Measurements from ENCODE around the gene GRK5. TPM values are rescaled to one million over a fixed set of nuclear protein-coding genes. Genes with fewer than 3 reads are reported as not detected.

GRK5 gene
- total RNA-seq, 2 donors from 2014 or later = 18.9 to 28.2 TPM

- Mint-ChIP-seq H3K27ac (no peak overlapping the region), H3K27me3 (no peaks in the 10 kb centered on the region), H3K9me3 (no peaks in the 10 kb centered on the region), H3K4me3 (no peak overlapping the region), H3K4me1 (peaks cover 14% of the 10 kb centered on the region), H3K36me3 (ENCODE audit: low read depth) (no peaks in the 10 kb centered on the region)
- ATAC-seq (replicated peaks) = no peak
These were observed 112.0 kb downstream of the GRK5 start for GRCh38 chr10:119319161-119319919.

GRCh38 chr10:119319920-119320258, 112.5 kb downstream of the GRK5 start:
- no peak overlapping the region for H3K27ac Mint-ChIP-seq
- no peak for ATAC-seq (replicated peaks)

GRCh38 chr10:119320981-119321380, 113.6 kb downstream of the GRK5 start:
- Mint-ChIP-seq H3K36me3 (ENCODE audit: low read depth) (no peaks in the 10 kb centered on the region), H3K27ac (no peak overlapping the region), H3K9me3 (no peaks in the 10 kb centered on the region), H3K27me3 (no peaks in the 10 kb centered on the region), H3K4me1 (peaks cover under 1% of the 10 kb centered on the region), H3K4me3 (no peak overlapping the region)
- ATAC-seq (replicated peaks) = no peak

More at GRCh38 chr10:119319920-119320258, 112.5 kb downstream of the GRK5 start:
- no peaks in the 10 kb centered on the region for H3K36me3 Mint-ChIP-seq (ENCODE audit: low read depth)
- H3K4me1 Mint-ChIP-seq = peaks cover 11% of the 10 kb centered on the region
- no peaks in the 10 kb centered on the region for H3K27me3 Mint-ChIP-seq
- H3K4me3 Mint-ChIP-seq = no peak overlapping the region
- H3K9me3 Mint-ChIP-seq = no peaks in the 10 kb centered on the region

- H3K27ac Mint-ChIP-seq = no peak overlapping the region
- no peaks in the 10 kb centered on the region for H3K9me3 Mint-ChIP-seq
- H3K36me3 Mint-ChIP-seq (ENCODE audit: low read depth) = no peaks in the 10 kb centered on the region
- no peaks in the 10 kb centered on the region for H3K27me3 Mint-ChIP-seq
- no peak overlapping the region for H3K4me3 Mint-ChIP-seq
- no peak for ATAC-seq (replicated peaks)
- no peaks in the 10 kb centered on the region for H3K4me1 Mint-ChIP-seq
These were observed 116.0 kb downstream of the GRK5 start for GRCh38 chr10:119323085-119324016.

GRCh38 chr10:119325131-119325530, 117.8 kb downstream of the GRK5 start:
- Mint-ChIP-seq H3K9me3 (no peaks in the 10 kb centered on the region), H3K27ac (no peak overlapping the region), H3K36me3 (ENCODE audit: low read depth) (no peaks in the 10 kb centered on the region), H3K27me3 (no peaks in the 10 kb centered on the region), H3K4me3 (no peak overlapping the region), H3K4me1 (no peaks in the 10 kb centered on the region)
- ATAC-seq (replicated peaks) = no peak

- Mint-ChIP-seq H3K36me3 (ENCODE audit: low read depth) (no peaks in the 10 kb centered on the region), H3K27ac (no peak overlapping the region), H3K9me3 (no peaks in the 10 kb centered on the region), H3K27me3 (no peaks in the 10 kb centered on the region), H3K4me1 (no peaks in the 10 kb centered on the region), H3K4me3 (no peak overlapping the region)
- ATAC-seq (replicated peaks) = no peak
These were observed 118.8 kb downstream of the GRK5 start for GRCh38 chr10:119326167-119326566.

- Mint-ChIP-seq H3K4me1 (no peaks in the 10 kb centered on the region), H3K27me3 (no peaks in the 10 kb centered on the region), H3K4me3 (no peak overlapping the region), H3K36me3 (ENCODE audit: low read depth) (no peaks in the 10 kb centered on the region), H3K9me3 (no peaks in the 10 kb centered on the region), H3K27ac (no peak overlapping the region)
- ATAC-seq (replicated peaks) = no peak
These were observed 119.8 kb downstream of the GRK5 start for GRCh38 chr10:119327096-119327745.

- H3K27me3 Mint-ChIP-seq = no peaks in the 10 kb centered on the region
- H3K4me3 Mint-ChIP-seq = no peak overlapping the region
- ATAC-seq (replicated peaks) = no peak
- H3K36me3 Mint-ChIP-seq (ENCODE audit: low read depth) = no peaks in the 10 kb centered on the region
- no peak overlapping the region for H3K27ac Mint-ChIP-seq
- no peaks in the 10 kb centered on the region for H3K9me3 Mint-ChIP-seq
- H3K4me1 Mint-ChIP-seq = peaks cover 5% of the 10 kb centered on the region
These were observed 120.9 kb downstream of the GRK5 start for GRCh38 chr10:119328223-119328622.

- Mint-ChIP-seq H3K27ac (no peak overlapping the region), H3K36me3 (ENCODE audit: low read depth) (no peaks in the 10 kb centered on the region), H3K4me1 (peaks cover 10% of the 10 kb centered on the region), H3K4me3 (no peak overlapping the region), H3K9me3 (no peaks in the 10 kb centered on the region), H3K27me3 (no peaks in the 10 kb centered on the region)
- ATAC-seq (replicated peaks) = no peak
These were observed 123.0 kb downstream of the GRK5 start for GRCh38 chr10:119330342-119330741.

- no peak overlapping the region for H3K27ac Mint-ChIP-seq
- H3K27me3 Mint-ChIP-seq = no peaks in the 10 kb centered on the region
- ATAC-seq (replicated peaks) = no peak
- H3K9me3 Mint-ChIP-seq = no peaks in the 10 kb centered on the region
- H3K36me3 Mint-ChIP-seq (ENCODE audit: low read depth) = no peaks in the 10 kb centered on the region
- no peak overlapping the region for H3K4me3 Mint-ChIP-seq
- H3K4me1 Mint-ChIP-seq = peaks cover 10% of the 10 kb centered on the region
These were observed 123.7 kb downstream of the GRK5 start for GRCh38 chr10:119331061-119331460.

GRCh38 chr10:119333146-119333792, 125.9 kb downstream of the GRK5 start:
- no peak overlapping the region for H3K27ac Mint-ChIP-seq
- ATAC-seq (replicated peaks) = peak; percentile 98
- no peaks in the 10 kb centered on the region for H3K36me3 Mint-ChIP-seq (ENCODE audit: low read depth)
- no peak overlapping the region for H3K4me3 Mint-ChIP-seq
- H3K27me3 Mint-ChIP-seq = no peaks in the 10 kb centered on the region
- peaks cover 10% of the 10 kb centered on the region for H3K4me1 Mint-ChIP-seq
- H3K9me3 Mint-ChIP-seq = no peaks in the 10 kb centered on the region

- peaks cover 10% of the 10 kb centered on the region for H3K4me1 Mint-ChIP-seq
- H3K9me3 Mint-ChIP-seq = no peaks in the 10 kb centered on the region
- H3K27ac Mint-ChIP-seq = no peak overlapping the region
- no peak for ATAC-seq (replicated peaks)
- no peak overlapping the region for H3K4me3 Mint-ChIP-seq
- H3K36me3 Mint-ChIP-seq (ENCODE audit: low read depth) = no peaks in the 10 kb centered on the region
- no peaks in the 10 kb centered on the region for H3K27me3 Mint-ChIP-seq
These were observed 128.4 kb downstream of the GRK5 start for GRCh38 chr10:119335671-119336353.

- Mint-ChIP-seq H3K27me3 (no peaks in the 10 kb centered on the region), H3K9me3 (no peaks in the 10 kb centered on the region), H3K36me3 (ENCODE audit: low read depth) (no peaks in the 10 kb centered on the region), H3K4me3 (no peak overlapping the region), H3K4me1 (peaks cover 18% of the 10 kb centered on the region), H3K27ac (no peak overlapping the region)
- ATAC-seq (replicated peaks) = no peak
These were observed 129.2 kb downstream of the GRK5 start for GRCh38 chr10:119336599-119336998.

GRCh38 chr10:119337223-119337622, 129.9 kb downstream of the GRK5 start:
- Mint-ChIP-seq H3K27me3 (no peaks in the 10 kb centered on the region), H3K27ac (no peak overlapping the region), H3K36me3 (ENCODE audit: low read depth) (no peaks in the 10 kb centered on the region), H3K4me1 (peaks cover 19% of the 10 kb centered on the region), H3K4me3 (no peak overlapping the region), H3K9me3 (no peaks in the 10 kb centered on the region)
- ATAC-seq (replicated peaks) = no peak

Measured in activated T-helper 17 cell treated with anti-CD3 and anti-CD28 coated beads, Interleukin-2, amount 50 U/mL, for 72 hours (primary cell).